Measurements from ENCODE around the gene LONP1. TPM values are rescaled to one million over a fixed set of nuclear protein-coding genes. Genes with fewer than 3 reads are reported as not detected.
A peak's percentile ranks its signal among the peaks of the same experiment; 100 is the strongest.

LONP1 gene
- total RNA-seq, 1 experiment from 2014 or later: 113 TPM

DNA sequence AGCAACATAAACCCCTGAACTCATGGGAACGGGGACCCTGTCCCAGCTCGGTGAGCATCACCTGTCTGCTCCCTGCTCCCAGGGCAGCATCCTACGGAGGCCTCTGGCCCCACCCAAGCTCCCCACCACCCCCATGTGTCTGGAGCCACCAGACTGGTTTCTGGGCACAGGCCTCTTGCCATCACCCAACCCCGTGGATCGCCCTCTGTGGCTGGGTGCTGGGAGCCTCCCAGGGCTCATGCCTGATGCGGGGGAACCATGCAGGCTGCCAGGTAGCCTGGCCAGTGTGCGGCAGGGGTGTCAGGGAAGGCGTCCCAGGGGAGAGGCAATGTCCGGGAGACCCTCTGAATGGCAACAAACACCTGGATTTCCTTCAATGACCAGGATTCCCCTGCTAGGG is 42.4 kb downstream of the LONP1 start:
- H3K9ac ChIP-seq (ENCODE audit: extremely low read depth, insufficient read length, low read length): no peak overlapping the region
- H3K4me1 ChIP-seq (ENCODE audit: insufficient read depth, low read length): no peaks in the 10 kb centered on the region; the same call in 1 of the 2 replicates
- no peak overlapping the region for H2AFZ ChIP-seq (ENCODE audit: low read length)
- no peak overlapping the region for H4K91ac ChIP-seq (ENCODE audit: insufficient read length, low read depth, low read length)
- no peak overlapping the region for H3K56ac ChIP-seq (ENCODE audit: insufficient read length, low read depth, low read length)
- no peak overlapping the region for H2BK20ac ChIP-seq (ENCODE audit: low read depth, low read length, poor library complexity, severe bottlenecking)
- H2BK120ac ChIP-seq (ENCODE audit: low read depth, low read length, poor library complexity, severe bottlenecking): no peak overlapping the region
- WGBS (ENCODE audit: extremely low coverage, insufficient read length, low lambda C conversion rate): no CpG with 5 or more reads among the region's 9 CpGs
- no peaks in the 10 kb centered on the region for H3K27me3 ChIP-seq (ENCODE audit: insufficient read depth, low read length)
- H3K27ac Mint-ChIP-seq: peak overlapping the region in 1 of 3 experiments; percentile 28; a peak in 2 of 7 replicates
- H3K79me2 ChIP-seq (ENCODE audit: insufficient read depth, low read length): no peaks in the 10 kb centered on the region
- H2AK5ac ChIP-seq (ENCODE audit: insufficient read length, low read length): no peak overlapping the region
- H3K18ac ChIP-seq (ENCODE audit: insufficient read length, low read depth, low read length): no peak overlapping the region
- no peak overlapping the region for H4K8ac ChIP-seq (replicated peaks; ENCODE audit: insufficient read length, low read depth, low read length)
- H2BK5ac ChIP-seq (ENCODE audit: insufficient read length, low read length): no peak overlapping the region
- H3K9me3 Mint-ChIP-seq: peaks cover 0 to 2% of the 10 kb centered on the region in 2 experiments; a peak in 2 of 5 replicates
- H3K4me2 ChIP-seq (ENCODE audit: insufficient read depth, insufficient read length, low read length): no peak overlapping the region
- H3K23me2 ChIP-seq (ENCODE audit: insufficient read length, low read depth, low read length, poor library complexity, severe bottlenecking): peaks cover 14% of the 10 kb centered on the region
- H3K36me3 Mint-ChIP-seq (ENCODE audit: insufficient read depth in 1 of 3, low read depth in 3 of 3): peaks cover 6 to 10% (median 9%) of the 10 kb centered on the region in 3 experiments; a peak in 5 of 7 replicates
- no peak overlapping the region for H2BK12ac ChIP-seq (ENCODE audit: insufficient read length, low read depth, low read length)
- H3K79me1 ChIP-seq (ENCODE audit: insufficient read depth, low read depth, low read length, poor library complexity, severe bottlenecking): no peaks in the 10 kb centered on the region
- no peak overlapping the region for H3K14ac ChIP-seq (ENCODE audit: insufficient read depth, low read length)
- TF ChIP-seq, protein P1, sequence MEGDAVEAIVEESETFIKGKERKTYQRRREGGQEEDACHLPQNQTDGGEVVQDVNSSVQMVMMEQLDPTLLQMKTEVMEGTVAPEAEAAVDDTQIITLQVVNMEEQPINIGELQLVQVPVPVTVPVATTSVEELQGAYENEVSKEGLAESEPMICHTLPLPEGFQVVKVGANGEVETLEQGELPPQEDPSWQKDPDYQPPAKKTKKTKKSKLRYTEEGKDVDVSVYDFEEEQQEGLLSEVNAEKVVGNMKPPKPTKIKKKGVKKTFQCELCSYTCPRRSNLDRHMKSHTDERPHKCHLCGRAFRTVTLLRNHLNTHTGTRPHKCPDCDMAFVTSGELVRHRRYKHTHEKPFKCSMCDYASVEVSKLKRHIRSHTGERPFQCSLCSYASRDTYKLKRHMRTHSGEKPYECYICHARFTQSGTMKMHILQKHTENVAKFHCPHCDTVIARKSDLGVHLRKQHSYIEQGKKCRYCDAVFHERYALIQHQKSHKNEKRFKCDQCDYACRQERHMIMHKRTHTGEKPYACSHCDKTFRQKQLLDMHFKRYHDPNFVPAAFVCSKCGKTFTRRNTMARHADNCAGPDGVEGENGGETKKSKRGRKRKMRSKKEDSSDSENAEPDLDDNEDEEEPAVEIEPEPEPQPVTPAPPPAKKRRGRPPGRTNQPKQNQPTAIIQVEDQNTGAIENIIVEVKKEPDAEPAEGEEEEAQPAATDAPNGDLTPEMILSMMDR (conservative IDR thresholded peaks at IDR 0.05): no peak
- no peak overlapping the region for H2BK15ac ChIP-seq (ENCODE audit: low read depth, low read length)
- H3K4me3 Mint-ChIP-seq: no peak overlapping the region
- H3T11ph ChIP-seq (ENCODE audit: low read length): no peak overlapping the region
- H3K4me1 Mint-ChIP-seq: peaks cover 22 to 30% of the 10 kb centered on the region in 2 experiments
- H3K27me3 Mint-ChIP-seq (ENCODE audit: low read depth): peaks cover 9% of the 10 kb centered on the region
- no peak overlapping the region for H4K5ac ChIP-seq (ENCODE audit: insufficient read length, low read depth, low read length)
- no peaks in the 10 kb centered on the region for H3K9me3 ChIP-seq (ENCODE audit: control insufficient read depth, low read depth, low read length)
- DNase-seq: no peak
- H4K20me1 ChIP-seq (ENCODE audit: control insufficient read depth, insufficient read depth, insufficient read length): no peaks in the 10 kb centered on the region
- H3K23ac ChIP-seq (ENCODE audit: insufficient read length, low read depth, low read length): no peak overlapping the region
- no peak overlapping the region for H3K27ac ChIP-seq (ENCODE audit: insufficient read length, low read depth, low read length)
- no peak overlapping the region for H3K4ac ChIP-seq (ENCODE audit: low read depth, low read length)
